Measurements from ENCODE around the gene ISCA2. TPM values are rescaled to one million over a fixed set of nuclear protein-coding genes. Genes with fewer than 3 reads are reported as not detected.
"Not testable (repeated sequence)": the region's sequence is repeated elsewhere in the genome, so short reads cannot be mapped to it uniquely, and the experiment has no call there.

The ISCA2 gene
- total RNA-seq, 4 donors from 2014 or later: 7.9 to 14.7 (median 11.2) TPM

- no peaks in the 10 kb centered on the region for H3K36me3 ChIP-seq
- DNase-seq (ENCODE audit: low spot score in 2 of 2): no peak
- no peaks in the 10 kb centered on the region for H3K9me3 ChIP-seq
- WGBS: 84% methylated on average over 7 of the region's 7 CpGs
- TF ChIP-seq POLR2A (IDR thresholded peaks at IDR 0.05) (no peak), EP300 (IDR thresholded peaks at IDR 0.05) (no peak)
- TF ChIP-seq, protein P1, sequence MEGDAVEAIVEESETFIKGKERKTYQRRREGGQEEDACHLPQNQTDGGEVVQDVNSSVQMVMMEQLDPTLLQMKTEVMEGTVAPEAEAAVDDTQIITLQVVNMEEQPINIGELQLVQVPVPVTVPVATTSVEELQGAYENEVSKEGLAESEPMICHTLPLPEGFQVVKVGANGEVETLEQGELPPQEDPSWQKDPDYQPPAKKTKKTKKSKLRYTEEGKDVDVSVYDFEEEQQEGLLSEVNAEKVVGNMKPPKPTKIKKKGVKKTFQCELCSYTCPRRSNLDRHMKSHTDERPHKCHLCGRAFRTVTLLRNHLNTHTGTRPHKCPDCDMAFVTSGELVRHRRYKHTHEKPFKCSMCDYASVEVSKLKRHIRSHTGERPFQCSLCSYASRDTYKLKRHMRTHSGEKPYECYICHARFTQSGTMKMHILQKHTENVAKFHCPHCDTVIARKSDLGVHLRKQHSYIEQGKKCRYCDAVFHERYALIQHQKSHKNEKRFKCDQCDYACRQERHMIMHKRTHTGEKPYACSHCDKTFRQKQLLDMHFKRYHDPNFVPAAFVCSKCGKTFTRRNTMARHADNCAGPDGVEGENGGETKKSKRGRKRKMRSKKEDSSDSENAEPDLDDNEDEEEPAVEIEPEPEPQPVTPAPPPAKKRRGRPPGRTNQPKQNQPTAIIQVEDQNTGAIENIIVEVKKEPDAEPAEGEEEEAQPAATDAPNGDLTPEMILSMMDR (IDR thresholded peaks at IDR 0.05): no peak
- no peak overlapping the region for H3K4me3 ChIP-seq
- no peaks in the 10 kb centered on the region for H3K27me3 ChIP-seq
- peaks cover 3% of the 10 kb centered on the region for H3K4me1 ChIP-seq
- no peak overlapping the region for H3K27ac ChIP-seq
Observed at GRCh38 chr14:74533576-74533975, 40.0 kb downstream of the ISCA2 start.

- Histone ChIP-seq H3K36me3 (peaks cover 5% of the 10 kb centered on the region), H3K27me3 (no peaks in the 10 kb centered on the region), H3K27ac (no peak overlapping the region), H3K9me3 (no peaks in the 10 kb centered on the region), H3K4me3 (no peak overlapping the region), H3K4me1 (peaks cover 3% of the 10 kb centered on the region)
- TF ChIP-seq EP300 (IDR thresholded peaks at IDR 0.05): no peak
- TF ChIP-seq POLR2AphosphoS5 (IDR thresholded peaks at IDR 0.05): no peak
- TF ChIP-seq, protein P1 (IDR thresholded peaks at IDR 0.05): no peak
- TF ChIP-seq POLR2A (IDR thresholded peaks at IDR 0.05): no peak
- 69% methylated on average over 8 of the region's 10 CpGs for WGBS
- no peak for DNase-seq (ENCODE audit: low spot score in 2 of 2)
Observed at GRCh38 chr14:74535756-74536325, 42.3 kb downstream of the ISCA2 start.

DNA sequence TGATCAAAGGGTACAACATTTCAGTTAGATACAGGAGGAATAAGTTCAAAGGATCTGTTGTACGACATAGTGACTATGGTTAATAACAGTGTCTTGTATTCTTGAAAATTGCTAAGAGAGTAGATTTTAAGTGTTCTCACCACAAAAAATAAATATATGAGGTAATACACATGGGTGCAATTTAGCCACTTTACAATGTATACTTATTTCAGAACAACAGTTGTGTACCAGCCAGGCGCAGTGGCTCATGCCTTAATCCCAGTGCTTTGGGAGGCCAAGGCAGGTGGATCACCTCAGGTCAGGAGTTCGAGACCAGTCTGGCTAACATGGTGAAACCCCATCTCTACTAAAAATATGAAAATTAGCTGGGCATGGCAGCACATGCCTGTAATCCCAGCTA, 42.8 kb downstream of the ISCA2 start:
- H3K4me3 ChIP-seq; H3K9me3 ChIP-seq; DNase-seq (ENCODE audit: low spot score in 2 of 2); H3K27ac ChIP-seq; H3K27me3 ChIP-seq; H3K36me3 ChIP-seq; H3K4me1 ChIP-seq: not testable (repeated sequence)
- WGBS: 91% methylated on average over 3 of the region's 3 CpGs

DNA sequence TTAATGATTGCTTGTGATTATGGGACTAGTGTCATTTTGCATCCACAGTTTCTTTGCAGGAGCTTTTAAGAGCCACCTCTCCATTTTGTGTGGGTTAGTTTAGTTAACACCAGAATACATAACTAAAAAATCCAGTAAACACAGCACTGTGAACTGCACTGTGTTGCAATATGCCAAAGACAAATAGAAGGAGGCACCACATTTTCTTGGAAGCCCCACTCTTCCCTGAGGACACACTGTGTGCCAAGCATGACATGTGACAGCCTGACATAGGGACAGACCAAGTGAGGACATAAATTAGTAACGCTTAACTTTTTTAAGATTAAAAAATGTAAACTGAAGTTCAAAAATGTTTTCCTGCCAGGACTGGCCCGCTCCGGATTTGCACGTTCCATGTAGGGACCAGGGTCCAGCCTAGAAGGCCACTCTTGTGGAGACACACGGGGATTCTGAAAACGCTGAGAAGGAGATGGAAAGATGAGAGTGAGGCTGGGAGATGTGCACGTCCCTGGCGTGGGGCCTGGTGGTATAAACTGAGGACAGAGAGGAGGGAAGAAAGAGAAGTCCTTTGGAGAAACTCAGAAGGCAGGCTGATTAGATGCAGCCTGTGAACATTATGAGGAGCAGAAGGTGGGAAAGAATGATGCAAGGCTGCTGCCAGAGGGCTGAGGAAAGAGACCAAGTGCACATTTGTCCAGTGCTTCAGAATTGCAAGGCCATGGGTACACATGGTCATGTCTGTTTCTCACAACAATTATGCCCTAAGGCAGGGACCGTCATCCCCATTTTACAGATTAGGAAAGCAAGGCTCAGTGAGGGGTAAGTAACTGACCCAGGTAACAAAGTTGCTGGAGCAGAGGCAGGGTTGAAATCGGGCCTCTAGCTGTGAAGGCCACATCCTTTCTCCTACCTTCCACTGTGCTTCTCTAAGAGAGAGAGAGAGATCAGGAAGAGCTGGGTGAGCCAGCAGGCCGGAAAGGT, 45.1 kb downstream of the ISCA2 start:
- no peak overlapping the region for H3K27ac ChIP-seq
- H3K4me1 ChIP-seq: no peaks in the 10 kb centered on the region
- no peaks in the 10 kb centered on the region for H3K9me3 ChIP-seq
- TF ChIP-seq EP300 (IDR thresholded peaks at IDR 0.05): no peak
- no peak for TF ChIP-seq POLR2AphosphoS5 (IDR thresholded peaks at IDR 0.05)
- TF ChIP-seq, protein P1 (IDR thresholded peaks at IDR 0.05): no peak
- no peak for TF ChIP-seq POLR2A (IDR thresholded peaks at IDR 0.05)
- no peak for DNase-seq (ENCODE audit: low spot score in 2 of 2)
- 80% methylated on average over 10 of the region's 11 CpGs for WGBS
- no peak overlapping the region for H3K4me3 ChIP-seq
- H3K36me3 ChIP-seq: peaks cover 5% of the 10 kb centered on the region
- no peaks in the 10 kb centered on the region for H3K27me3 ChIP-seq

- Histone ChIP-seq H3K36me3 (peaks cover 5% of the 10 kb centered on the region), H3K27me3 (no peaks in the 10 kb centered on the region), H3K9me3 (no peaks in the 10 kb centered on the region), H3K27ac (no peak overlapping the region), H3K4me1 (no peaks in the 10 kb centered on the region), H3K4me3 (no peak overlapping the region)
- WGBS: 81% methylated on average over 4 of the region's 4 CpGs
- no peak for DNase-seq (ENCODE audit: low spot score in 2 of 2)
- TF ChIP-seq, protein P1 (IDR thresholded peaks at IDR 0.05): no peak
- TF ChIP-seq EP300 (IDR thresholded peaks at IDR 0.05): no peak
- TF ChIP-seq POLR2AphosphoS5 (IDR thresholded peaks at IDR 0.05): no peak
- TF ChIP-seq POLR2A (IDR thresholded peaks at IDR 0.05): no peak
Observed at GRCh38 chr14:74539503-74539902, 45.9 kb downstream of the ISCA2 start.
